ENCODE results near the gene ZMYM1.
"Not testable (repeated sequence)": the region's sequence is repeated elsewhere in the genome, so short reads cannot be mapped to it uniquely, and the experiment has no call there.

The ZMYM1 gene

GRCh38 chr1:35115459-35116383 lies 36.5 kb downstream of the ZMYM1 start:
- TF ChIP-seq CTCF (IDR thresholded peaks at IDR 0.05; ENCODE audit: insufficient read depth, missing control alignments): no peak
- FAIRE-seq (no peak), DNase-seq (ENCODE audit: insufficient read length, low spot score) (no peak)

GRCh38 chr1:35120458-35121133 lies 41.4 kb downstream of the ZMYM1 start:
- TF ChIP-seq CTCF (IDR thresholded peaks at IDR 0.05; ENCODE audit: insufficient read depth, missing control alignments): no peak
- FAIRE-seq (no peak), DNase-seq (ENCODE audit: insufficient read length, low spot score) (no peak)

GRCh38 chr1:35122311-35122710 lies 43.1 kb downstream of the ZMYM1 start:
- DNase-seq (ENCODE audit: insufficient read length, low spot score) (no peak), FAIRE-seq (no peak)
- no peak for TF ChIP-seq CTCF (IDR thresholded peaks at IDR 0.05; ENCODE audit: insufficient read depth, missing control alignments)

- no peak for FAIRE-seq
These were observed 47.4 kb downstream of the ZMYM1 start for GRCh38 chr1:35126546-35126945.

GRCh38 chr1:35129080-35129479 lies 49.9 kb downstream of the ZMYM1 start:
- no peak for TF ChIP-seq CTCF (IDR thresholded peaks at IDR 0.05; ENCODE audit: insufficient read depth, missing control alignments)
- DNase-seq (ENCODE audit: insufficient read length, low spot score) (no peak), FAIRE-seq (no peak)

More at GRCh38 chr1:35126546-35126945, 47.4 kb downstream of the ZMYM1 start:
- DNase-seq (ENCODE audit: insufficient read length, low spot score): no peak
- no peak for TF ChIP-seq CTCF (IDR thresholded peaks at IDR 0.05; ENCODE audit: insufficient read depth, missing control alignments)

GRCh38 chr1:35136780-35137179 lies 57.6 kb downstream of the ZMYM1 start:
- no peak for TF ChIP-seq CTCF (IDR thresholded peaks at IDR 0.05; ENCODE audit: insufficient read depth, missing control alignments)
- FAIRE-seq: no peak
- no peak for DNase-seq (ENCODE audit: insufficient read length, low spot score)

- DNase-seq (ENCODE audit: insufficient read length, low spot score); FAIRE-seq: not testable (repeated sequence)
These were observed 58.4 kb downstream of the ZMYM1 start for GRCh38 chr1:35137590-35137989.

- not testable (repeated sequence) for DNase-seq (ENCODE audit: insufficient read length, low spot score); FAIRE-seq
These were observed 63.1 kb downstream of the ZMYM1 start for GRCh38 chr1:35142294-35142693.

GRCh38 chr1:35142728-35143127 lies 63.5 kb downstream of the ZMYM1 start:
- not testable (repeated sequence) for FAIRE-seq; DNase-seq (ENCODE audit: insufficient read length, low spot score)
